HCT116 (cell line): ENCODE data around the gene MYO1E. TPM values are rescaled to one million over a fixed set of nuclear protein-coding genes. Genes with fewer than 3 reads are reported as not detected.

Source experiments
- ATAC-seq: fragments of 200-7000 bp; cut with Tn5 transposase; 2 replicates; pipeline ENCODE4 v1.9.1; 2020; ENCODE audit warnings: mild to moderate bottlenecking, moderate library complexity
- BruUV-seq: library from RNA; stranded (reverse); fragments of 400-500 nt; replicated peaks from 2 replicates; lab custom pipeline; 2021; lab: Mats Ljungman, UMichigan
- CTCF ChIA-PET: fragments of 300-600 bp; sonication (Branson Sonifier 250); formaldehyde crosslinking; loops from one replicate; lab custom pipeline; 2021; ENCODE audit warnings: antibody characterized with exemption; lab: Charles Lee
- POLR2A ChIA-PET: fragments of 300-600, 350-600 bp; sonication (Branson Sonifier 250); formaldehyde crosslinking; loops from one replicate; lab custom pipeline; 2021; ENCODE audit warnings: antibody characterized with exemption; lab: Charles Lee
- RAD21 ChIA-PET, 2 experiments: fragments of 300-600 bp; sonication (Branson Sonifier 250); formaldehyde crosslinking; loops; one replicate each; lab custom pipeline; 2023; ENCODE audit warnings: low total read pairs in 2 of 2; ENCODE audit not compliant: uncharacterized antibody in 2 of 2, unreplicated experiment in 2 of 2, low non-redundant PET in 1 of 2; lab: Charles Lee
- DNase-seq: peaks from one replicate; pipeline ENCODE4 v3.0.0-alpha.2; 2010; ENCODE audit warnings: low read depth, low spot score
- H2AFZ ChIP-seq: fragments of 200-600 bp; shearing (Covaris generic), sonication (generic); 2 replicates; pipeline ENCODE4 v1.6.1; 2017; ENCODE audit warnings: low read depth, mixed run types, mixed read lengths, antibody characterized with exemption, low read length; ENCODE audit not compliant: poor library complexity, severe bottlenecking
- H3K27ac ChIP-seq: 2 replicates; pipeline ENCODE4 v1.5.1; 2012; ENCODE audit warnings: low read depth, low read length
- H3K27me3 ChIP-seq: fragments of 200-600 bp; sonication (generic); 2 replicates; pipeline ENCODE4 v1.6.1; 2016; ENCODE audit warnings: mixed run types, low read length, mixed read lengths; ENCODE audit not compliant: insufficient read depth
- H3K36me3 ChIP-seq, 2 experiments: fragments of 200-500 bp in 1 of 2; fragments of 200-600 bp in 1 of 2; sonication (Bioruptor generic) in 1 of 2; sonication (generic) in 1 of 2; 2 replicates each; pipeline versions ENCODE4 v1.5.1 to v1.6.1; 2014 to 2016; ENCODE audit warnings: low read length in 2 of 2, inconsistent platforms in 1 of 2, mixed read lengths in 1 of 2, mixed run types in 1 of 2; ENCODE audit not compliant: insufficient read depth in 2 of 2, control insufficient read depth in 1 of 2
- H3K4me1 ChIP-seq, 2 experiments: fragments of 200-600 bp in 1 of 2; sonication (generic) in 1 of 2; 2 replicates each; pipeline versions ENCODE4 v1.5.1 to v1.6.1; 2012 to 2017; ENCODE audit warnings: low read length in 2 of 2, inconsistent platforms in 1 of 2, mild to moderate bottlenecking in 1 of 2, mixed read lengths in 1 of 2, mixed run types in 1 of 2, moderate library complexity in 1 of 2; ENCODE audit not compliant: insufficient read depth in 2 of 2, control insufficient read depth in 1 of 2
- H3K4me2 ChIP-seq: fragments of 200-600 bp; sonication (generic); 2 replicates; pipeline ENCODE4 v1.6.1; 2017; ENCODE audit warnings: mixed run types, low read length, mixed read lengths
- H3K4me3 ChIP-seq, 2 experiments: fragments of 200-600 bp in 1 of 2; sonication (generic) in 1 of 2; replicated peaks in 1 of 2; 2 replicates each; pipeline ENCODE4 v1.5.1; 2011 to 2016; ENCODE audit warnings: low read length in 2 of 2, control low read depth in 1 of 2, low read depth in 1 of 2, mild to moderate bottlenecking in 1 of 2, mixed read lengths in 1 of 2, mixed run types in 1 of 2
- H3K79me2 ChIP-seq: fragments of 200-600 bp; sonication (generic); 2 replicates; pipeline ENCODE4 v1.6.1; 2017; ENCODE audit warnings: mild to moderate bottlenecking, mixed run types, low read length, moderate library complexity, mixed read lengths; ENCODE audit not compliant: insufficient read depth
- H3K9ac ChIP-seq: fragments of 200-600 bp; sonication (generic); 2 replicates; pipeline ENCODE4 v1.6.1; 2016; ENCODE audit warnings: low read length, mixed read lengths
- H3K9me2 ChIP-seq: fragments of 200-600 bp; sonication (generic), shearing (Covaris generic); 2 replicates; pipeline ENCODE4 v1.6.1; 2017; ENCODE audit warnings: mixed run types, mild to moderate bottlenecking, moderate library complexity; ENCODE audit not compliant: insufficient read depth
- H3K9me3 ChIP-seq, 2 experiments: fragments of 200-500 bp in 1 of 2; fragments of 200-600 bp in 1 of 2; sonication (Bioruptor generic) in 1 of 2; sonication (generic) in 1 of 2; 2 replicates each; pipeline ENCODE4 v1.6.1; 2014 to 2017; ENCODE audit warnings: low read length in 2 of 2, mixed read lengths in 2 of 2, inconsistent platforms in 1 of 2, low read depth in 1 of 2, mild to moderate bottlenecking in 1 of 2, mixed run types in 1 of 2, moderate library complexity in 1 of 2; ENCODE audit not compliant: control insufficient read depth in 1 of 2, insufficient read depth in 1 of 2
- H4K20me1 ChIP-seq: fragments of 200-600 bp; sonication (generic), shearing (Covaris generic); 2 replicates; pipeline ENCODE4 v1.6.1; 2017; ENCODE audit warnings: mixed run types, mild to moderate bottlenecking, moderate library complexity; ENCODE audit not compliant: insufficient read depth
- CEBPB ChIP-seq: IDR thresholded peaks from 2 replicates; pipeline ENCODE4 v1.6.1; 2012; ENCODE audit warnings: low read depth
- EGR1 ChIP-seq: IDR thresholded peaks from 2 replicates; pipeline ENCODE4 v1.6.1; 2012; ENCODE audit warnings: low read depth
- ELF1 ChIP-seq: IDR thresholded peaks from 2 replicates; pipeline ENCODE4 v1.6.1; 2012; ENCODE audit warnings: low read depth, borderline replicate concordance
- EZH2phosphoT487 ChIP-seq: fragments of 200-600 bp; IDR thresholded peaks from 2 replicates; pipeline ENCODE4 v1.6.1; 2018; ENCODE audit warnings: antibody characterized with exemption, borderline replicate concordance
- JUND ChIP-seq: IDR thresholded peaks from 2 replicates; pipeline ENCODE4 v1.6.1; 2012
- POLR2A ChIP-seq: IDR thresholded peaks from 2 replicates; pipeline ENCODE4 v1.7.0; 2011; ENCODE audit warnings: borderline replicate concordance; ENCODE audit not compliant: insufficient read depth, insufficient read length; ENCODE audit errors: extremely low read depth
- POLR2AphosphoS5 ChIP-seq: IDR thresholded peaks from 2 replicates; pipeline ENCODE4 v1.6.1; 2011; ENCODE audit warnings: mild to moderate bottlenecking, low read depth, low read length, moderate library complexity
- RAD21 ChIP-seq: IDR thresholded peaks from 2 replicates; pipeline ENCODE4 v1.6.1; 2012; ENCODE audit warnings: low read depth, mild to moderate bottlenecking
- SIN3A ChIP-seq: IDR thresholded peaks from 2 replicates; pipeline ENCODE4 v1.6.1; 2012; ENCODE audit warnings: low read depth
- SP1 ChIP-seq: IDR thresholded peaks from 2 replicates; pipeline ENCODE4 v1.6.1; 2012; ENCODE audit warnings: low read depth
- SRF ChIP-seq: IDR thresholded peaks from 2 replicates; pipeline ENCODE4 v1.6.1; 2012; ENCODE audit warnings: low read depth
- TCF7L2 ChIP-seq: IDR thresholded peaks from 2 replicates; pipeline ENCODE4 v1.7.0; 2011; ENCODE audit warnings: borderline replicate concordance, inconsistent platforms; ENCODE audit not compliant: insufficient read depth, insufficient read length; ENCODE audit errors: extremely low read depth
- YY1 ChIP-seq: IDR thresholded peaks from 2 replicates; pipeline ENCODE4 v1.6.1; 2011; ENCODE audit warnings: low read length, low read depth, moderate library complexity, mild to moderate bottlenecking; ENCODE audit not compliant: insufficient replicate concordance; ENCODE audit errors: extremely low read depth
- ZFX ChIP-seq: fragments of 450-650 bp; IDR thresholded peaks from 2 replicates; pipeline ENCODE4 v1.6.1; 2017
- ZNF274 ChIP-seq: fragments of 200-500 bp; sonication (Bioruptor generic); IDR thresholded peaks from 2 replicates; pipeline ENCODE4 v1.6.1; 2014; ENCODE audit warnings: mild to moderate bottlenecking, low read depth, low read length, inconsistent platforms
- intact Hi-C: fragments of 100-400 bp; cut with micrococcal nuclease; formaldehyde crosslinking; loops from 2 replicates; pipeline ENCODE4 v1.10.0; 2022
- total RNA-seq: library from RNA; stranded (reverse); gene quantifications from one replicate; pipeline ENCODE4 v1.2.1, GENCODE V29; 2021; ENCODE audit not compliant: unreplicated experiment
- TF ChIP-seq, protein P1 (sequence below): IDR thresholded peaks from 2 replicates; pipeline ENCODE4 v1.6.1; 2012
- TF ChIP-seq, protein P2 (sequence below): IDR thresholded peaks from 2 replicates; pipeline ENCODE4 v1.6.1; 2012; ENCODE audit warnings: low read depth
- TF ChIP-seq, protein P3 (sequence below), 3 experiments: fragments of 200-600 bp in 1 of 3; sonication (generic) in 1 of 3; IDR thresholded peaks in 2 of 3; conservative IDR thresholded peaks in 1 of 3; 2 replicates each; pipeline ENCODE4 v1.5.1; 2012 to 2017; ENCODE audit warnings: low read depth in 2 of 3, low read length in 2 of 3, antibody characterized with exemption in 1 of 3, borderline replicate concordance in 1 of 3, control low read depth in 1 of 3, mild to moderate bottlenecking in 1 of 3, mixed read lengths in 1 of 3, mixed run types in 1 of 3, moderate library complexity in 1 of 3; ENCODE audit not compliant: insufficient read depth in 1 of 3
- TF ChIP-seq, protein P4 (sequence below): IDR thresholded peaks from 2 replicates; pipeline ENCODE4 v1.6.1; 2011; ENCODE audit warnings: mild to moderate bottlenecking, low read length, moderate library complexity; ENCODE audit not compliant: insufficient replicate concordance; ENCODE audit errors: extremely low read depth

Gene MYO1E
- total RNA-seq, 1 experiment from 2014 or later, result 182 TPM

DNA sequence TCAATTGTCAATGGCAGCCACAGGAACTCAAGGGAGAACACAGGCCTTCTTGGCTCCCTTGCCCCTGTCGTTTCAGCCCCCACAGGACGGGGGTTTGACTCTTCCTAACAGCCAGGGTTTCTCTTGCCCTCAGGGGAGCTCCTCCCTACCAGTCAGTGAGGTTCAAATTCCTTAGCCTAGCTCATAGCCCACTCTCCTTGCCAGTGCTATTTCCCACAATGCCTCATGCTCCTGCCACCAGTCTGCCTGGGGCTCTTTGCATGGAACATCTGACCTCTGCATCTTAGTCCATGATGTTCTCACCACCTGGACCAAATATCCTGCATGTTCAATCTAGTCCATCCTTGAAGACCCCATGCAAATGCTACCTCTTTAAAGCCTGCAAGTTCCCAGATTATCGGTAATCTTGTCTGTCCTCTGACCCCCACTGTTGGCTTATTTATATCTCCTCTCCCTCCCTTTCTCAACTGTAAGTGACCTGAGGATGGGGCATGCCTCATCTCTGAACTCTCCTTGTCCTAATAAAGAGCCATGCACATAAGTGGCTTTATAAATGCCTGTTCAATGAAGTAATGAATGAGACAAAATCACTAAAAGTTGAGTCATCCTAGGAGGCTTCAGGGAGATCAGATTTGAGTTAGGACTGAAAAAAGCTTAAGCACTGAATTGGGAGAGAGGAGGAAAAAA, 78.0 kb downstream of the MYO1E start:
- peak; percentile 69 for ATAC-seq
- ChIA-PET RAD21 (no interaction called here), POLR2A (interaction anchor here (1.8 to 2.4 kb wide), 2 partner anchors 10 to 78 kb away, joined by 4 to 11 read pairs; partner anchors contain the start of gene MYO1E), CTCF (interaction anchor here (0.8 to 1.2 kb wide), 2 partner anchors 47 to 234 kb away, joined by 4 read pairs; no protein-coding TSS in a partner anchor)
- Histone ChIP-seq H3K9ac (peak overlapping the region; percentile 69), H3K79me2 (peaks cover 62% of the 10 kb centered on the region), H3K4me3 (peak overlapping the region in 1 of 2 experiments; percentile 42; a peak in 2 of 4 replicates), H3K27ac (peak overlapping the region; percentile 75), H3K27me3 (no peaks in the 10 kb centered on the region), H4K20me1 (no peaks in the 10 kb centered on the region), H3K4me1 (peaks cover 58 to 97% of the 10 kb centered on the region in 2 experiments), H3K9me2 (no peaks in the 10 kb centered on the region), H3K9me3 (no peaks in the 10 kb centered on the region), H2AFZ (no peak overlapping the region), H3K4me2 (peak overlapping the region; percentile 81), H3K36me3 (no peaks in the 10 kb centered on the region)
- BruUV-seq, result TSS peak; percentile 30
- peak; percentile 78 for DNase-seq
- intact Hi-C loops, result no loop called here
- no peak for TF ChIP-seq POLR2AphosphoS5
- no peak for TF ChIP-seq ZNF274
- TF ChIP-seq SRF, result peak; percentile 66; the same call in 1 of the 2 replicates
- TF ChIP-seq POLR2A, result no peak
- no peak for TF ChIP-seq EZH2phosphoT487
- TF ChIP-seq, protein P1, sequence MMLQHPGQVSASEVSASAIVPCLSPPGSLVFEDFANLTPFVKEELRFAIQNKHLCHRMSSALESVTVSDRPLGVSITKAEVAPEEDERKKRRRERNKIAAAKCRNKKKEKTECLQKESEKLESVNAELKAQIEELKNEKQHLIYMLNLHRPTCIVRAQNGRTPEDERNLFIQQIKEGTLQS, result no peak
- TF ChIP-seq SIN3A, result peak; percentile 66
- no peak for TF ChIP-seq RAD21
- TF ChIP-seq, protein P2, sequence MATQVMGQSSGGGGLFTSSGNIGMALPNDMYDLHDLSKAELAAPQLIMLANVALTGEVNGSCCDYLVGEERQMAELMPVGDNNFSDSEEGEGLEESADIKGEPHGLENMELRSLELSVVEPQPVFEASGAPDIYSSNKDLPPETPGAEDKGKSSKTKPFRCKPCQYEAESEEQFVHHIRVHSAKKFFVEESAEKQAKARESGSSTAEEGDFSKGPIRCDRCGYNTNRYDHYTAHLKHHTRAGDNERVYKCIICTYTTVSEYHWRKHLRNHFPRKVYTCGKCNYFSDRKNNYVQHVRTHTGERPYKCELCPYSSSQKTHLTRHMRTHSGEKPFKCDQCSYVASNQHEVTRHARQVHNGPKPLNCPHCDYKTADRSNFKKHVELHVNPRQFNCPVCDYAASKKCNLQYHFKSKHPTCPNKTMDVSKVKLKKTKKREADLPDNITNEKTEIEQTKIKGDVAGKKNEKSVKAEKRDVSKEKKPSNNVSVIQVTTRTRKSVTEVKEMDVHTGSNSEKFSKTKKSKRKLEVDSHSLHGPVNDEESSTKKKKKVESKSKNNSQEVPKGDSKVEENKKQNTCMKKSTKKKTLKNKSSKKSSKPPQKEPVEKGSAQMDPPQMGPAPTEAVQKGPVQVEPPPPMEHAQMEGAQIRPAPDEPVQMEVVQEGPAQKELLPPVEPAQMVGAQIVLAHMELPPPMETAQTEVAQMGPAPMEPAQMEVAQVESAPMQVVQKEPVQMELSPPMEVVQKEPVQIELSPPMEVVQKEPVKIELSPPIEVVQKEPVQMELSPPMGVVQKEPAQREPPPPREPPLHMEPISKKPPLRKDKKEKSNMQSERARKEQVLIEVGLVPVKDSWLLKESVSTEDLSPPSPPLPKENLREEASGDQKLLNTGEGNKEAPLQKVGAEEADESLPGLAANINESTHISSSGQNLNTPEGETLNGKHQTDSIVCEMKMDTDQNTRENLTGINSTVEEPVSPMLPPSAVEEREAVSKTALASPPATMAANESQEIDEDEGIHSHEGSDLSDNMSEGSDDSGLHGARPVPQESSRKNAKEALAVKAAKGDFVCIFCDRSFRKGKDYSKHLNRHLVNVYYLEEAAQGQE, result no peak
- peak; percentile 78 for TF ChIP-seq CEBPB
- TF ChIP-seq ZFX, result no peak
- TF ChIP-seq EGR1, result no peak
- TF ChIP-seq, protein P3, sequence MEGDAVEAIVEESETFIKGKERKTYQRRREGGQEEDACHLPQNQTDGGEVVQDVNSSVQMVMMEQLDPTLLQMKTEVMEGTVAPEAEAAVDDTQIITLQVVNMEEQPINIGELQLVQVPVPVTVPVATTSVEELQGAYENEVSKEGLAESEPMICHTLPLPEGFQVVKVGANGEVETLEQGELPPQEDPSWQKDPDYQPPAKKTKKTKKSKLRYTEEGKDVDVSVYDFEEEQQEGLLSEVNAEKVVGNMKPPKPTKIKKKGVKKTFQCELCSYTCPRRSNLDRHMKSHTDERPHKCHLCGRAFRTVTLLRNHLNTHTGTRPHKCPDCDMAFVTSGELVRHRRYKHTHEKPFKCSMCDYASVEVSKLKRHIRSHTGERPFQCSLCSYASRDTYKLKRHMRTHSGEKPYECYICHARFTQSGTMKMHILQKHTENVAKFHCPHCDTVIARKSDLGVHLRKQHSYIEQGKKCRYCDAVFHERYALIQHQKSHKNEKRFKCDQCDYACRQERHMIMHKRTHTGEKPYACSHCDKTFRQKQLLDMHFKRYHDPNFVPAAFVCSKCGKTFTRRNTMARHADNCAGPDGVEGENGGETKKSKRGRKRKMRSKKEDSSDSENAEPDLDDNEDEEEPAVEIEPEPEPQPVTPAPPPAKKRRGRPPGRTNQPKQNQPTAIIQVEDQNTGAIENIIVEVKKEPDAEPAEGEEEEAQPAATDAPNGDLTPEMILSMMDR (IDR thresholded peaks at IDR 0.05 in 2 of 3, conservative IDR thresholded peaks at IDR 0.05 in 1 of 3; ENCODE audit: borderline replicate concordance in 1 of 3, insufficient read depth in 1 of 3, low read depth in 2 of 3, low read length in 2 of 3), result no peak
- TF ChIP-seq SP1, result peak; percentile 90
- TF ChIP-seq, protein P4, sequence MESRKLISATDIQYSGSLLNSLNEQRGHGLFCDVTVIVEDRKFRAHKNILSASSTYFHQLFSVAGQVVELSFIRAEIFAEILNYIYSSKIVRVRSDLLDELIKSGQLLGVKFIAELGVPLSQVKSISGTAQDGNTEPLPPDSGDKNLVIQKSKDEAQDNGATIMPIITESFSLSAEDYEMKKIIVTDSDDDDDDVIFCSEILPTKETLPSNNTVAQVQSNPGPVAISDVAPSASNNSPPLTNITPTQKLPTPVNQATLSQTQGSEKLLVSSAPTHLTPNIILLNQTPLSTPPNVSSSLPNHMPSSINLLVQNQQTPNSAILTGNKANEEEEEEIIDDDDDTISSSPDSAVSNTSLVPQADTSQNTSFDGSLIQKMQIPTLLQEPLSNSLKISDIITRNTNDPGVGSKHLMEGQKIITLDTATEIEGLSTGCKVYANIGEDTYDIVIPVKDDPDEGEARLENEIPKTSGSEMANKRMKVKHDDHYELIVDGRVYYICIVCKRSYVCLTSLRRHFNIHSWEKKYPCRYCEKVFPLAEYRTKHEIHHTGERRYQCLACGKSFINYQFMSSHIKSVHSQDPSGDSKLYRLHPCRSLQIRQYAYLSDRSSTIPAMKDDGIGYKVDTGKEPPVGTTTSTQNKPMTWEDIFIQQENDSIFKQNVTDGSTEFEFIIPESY, result no peak
- TF ChIP-seq TCF7L2, result no peak
- no peak for TF ChIP-seq ELF1
- TF ChIP-seq YY1, result no peak
- TF ChIP-seq JUND, result peak; percentile 82
